ENCODE results near the gene PHF1.

DNA sequence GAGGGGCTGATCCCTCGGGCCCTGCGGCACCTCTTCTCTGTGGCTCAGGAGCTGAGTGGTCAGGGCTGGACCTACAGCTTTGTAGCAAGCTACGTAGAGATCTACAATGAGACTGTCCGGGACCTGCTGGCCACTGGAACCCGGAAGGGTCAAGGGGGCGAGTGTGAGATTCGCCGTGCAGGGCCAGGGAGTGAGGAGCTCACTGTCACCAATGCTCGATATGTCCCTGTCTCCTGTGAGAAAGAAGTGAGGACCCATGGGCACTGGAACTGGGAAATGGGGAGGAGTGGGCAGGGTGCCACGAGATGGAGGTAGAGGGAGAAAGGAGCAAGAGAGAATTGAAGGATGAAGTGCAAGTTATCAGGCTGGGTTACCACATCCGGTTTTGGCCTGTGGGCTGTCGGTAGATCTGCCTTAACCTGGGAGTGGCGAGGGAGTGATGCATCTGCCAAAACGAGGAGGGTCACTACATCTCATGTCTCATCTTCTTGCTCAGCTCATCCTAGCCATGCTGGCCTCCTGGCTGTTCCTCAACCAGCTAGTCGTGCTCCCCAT lies 5.4 kb upstream of the PHF1 start:
- TF ChIP-seq CTCF (IDR thresholded peaks at IDR 0.05; ENCODE audit: low read length) (no peak), EZH2 (IDR thresholded peaks at IDR 0.05; ENCODE audit: borderline replicate concordance, low read length) (no peak)

All from OCI-LY1 (cell line).